ENCODE data around the gene NADK2.

GRCh38 chr5:36174119-36174518, 67.6 kb downstream of the NADK2 start:
- no peak for TF ChIP-seq CTCF (conservative IDR thresholded peaks at IDR 0.05; ENCODE audit: low read length)
- no peak for TF ChIP-seq EZH2phosphoT487 (IDR thresholded peaks at IDR 0.05; ENCODE audit: borderline replicate concordance, low read depth, low read length)
